ENCODE results near the gene KIF26B.

DNA sequence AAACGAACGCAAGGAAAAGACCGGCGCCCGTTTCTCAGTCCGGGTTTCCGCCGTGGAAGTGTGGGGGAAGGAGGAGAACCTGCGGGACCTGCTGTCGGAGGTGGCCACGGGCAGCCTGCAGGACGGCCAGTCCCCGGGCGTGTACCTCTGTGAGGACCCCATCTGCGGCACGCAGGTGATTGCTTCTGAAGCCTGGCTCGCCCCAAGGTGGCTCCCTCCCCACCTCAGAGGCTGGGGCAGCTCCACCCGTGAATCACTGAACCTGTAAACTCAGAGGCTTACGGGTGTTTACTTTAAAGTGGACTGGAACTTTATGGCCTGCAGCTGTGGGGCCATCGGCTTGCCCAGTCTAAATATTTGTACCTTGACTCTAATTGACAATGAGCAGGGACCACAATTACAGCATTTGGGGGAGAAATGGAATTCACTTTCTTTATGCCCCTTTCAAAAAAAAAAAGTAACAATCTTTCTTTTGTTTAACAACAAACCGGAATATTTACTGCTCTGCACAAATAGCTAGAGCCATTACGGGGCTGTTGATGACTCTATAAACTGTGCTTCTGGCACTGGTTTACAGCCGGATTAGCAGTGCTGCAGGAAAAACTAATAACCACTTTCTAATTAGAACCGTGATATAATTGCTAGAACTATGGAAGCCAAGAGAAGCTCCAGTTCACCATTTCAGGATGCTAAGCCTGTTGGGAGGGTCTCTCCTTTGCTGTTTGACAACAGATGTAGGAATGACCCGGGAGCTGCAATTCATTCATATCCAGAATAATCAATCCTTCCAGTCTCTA lies 454.8 kb downstream of the KIF26B start:
- TF ChIP-seq CTCF (IDR thresholded peaks at IDR 0.05) (no peak), POLR2A (IDR thresholded peaks at IDR 0.05) (no peak)

Measured in body of pancreas (tissue), 4 donors.